ENCODE results near the gene FAM163B. TPM values are rescaled to one million over a fixed set of nuclear protein-coding genes. Genes with fewer than 3 reads are reported as not detected.

The FAM163B gene
- polyA plus RNA-seq, 4 donors = 0.12 to 0.19 TPM; not detected in 2

Other genes with a start within 250 kb of the FAM163B start
- gene SURF4, start 233.3 kb downstream of the FAM163B start, polyA plus RNA-seq = 100 to 1,000 TPM in 3 of 4 donors, 10 to 100 TPM in 1; 84.1 to 285 (median 170) TPM
- gene STKLD1, start 233.0 kb downstream of the FAM163B start, polyA plus RNA-seq = 1 to 10 TPM in 3 of 4 donors, under 1 TPM in 1; 0.79 to 8.1 (median 3.0) TPM
- gene REXO4, start 191.4 kb downstream of the FAM163B start, polyA plus RNA-seq = 10 to 100 TPM; 18.9 to 25.7 (median 21.5) TPM
- 10 to 100 TPM in 1 of 4 donors, 1 to 10 TPM in 3; 2.4 to 16.8 (median 7.4) TPM for gene ADAMTS13, start 187.0 kb downstream of the FAM163B start, polyA plus RNA-seq
- 10 to 100 TPM; 27.0 to 31.4 (median 29.5) TPM for gene CACFD1, start 149.4 kb downstream of the FAM163B start, polyA plus RNA-seq
- gene SLC2A6, start 130.3 kb downstream of the FAM163B start, polyA plus RNA-seq = 1 to 10 TPM in 3 of 4 donors, under 1 TPM in 1; 0.89 to 2.5 (median 1.5) TPM
- gene MYMK, start 84.4 kb downstream of the FAM163B start, polyA plus RNA-seq = under 1 TPM in 1 of 4 donors, not detected in 3; 0.22 TPM
- 1 to 10 TPM in 1 of 4 donors, under 1 TPM in 3; 0.22 to 1.2 (median 0.43) TPM for gene ADAMTSL2, start 74.7 kb downstream of the FAM163B start, polyA plus RNA-seq
- under 1 TPM in 2 of 4 donors, not detected in 2; 0.13 to 0.30 TPM for gene DBH, start 27.0 kb upstream of the FAM163B start, polyA plus RNA-seq
- gene SARDH, start 129.0 kb upstream of the FAM163B start, polyA plus RNA-seq = 1 to 10 TPM in 1 of 4 donors, under 1 TPM in 2, not detected in 1; 0.51 to 2.6 (median 0.54) TPM

Measured in small intestine (tissue), 4 donors.